Endometrium (tissue), 2 donors: ENCODE data around the gene SSPN.

Experiments
- FAIRE-seq: peaks from 2 replicates; lab custom pipeline; 2012; peaks lifted over from hg19 to GRCh38; lab: Jason Lieb, UNC
- donor health status: control.
- donor health status: control.

Gene SSPN

GRCh38 chr12:26287671-26288381, 92.5 kb downstream of the SSPN start:
- no peak for FAIRE-seq

DNA sequence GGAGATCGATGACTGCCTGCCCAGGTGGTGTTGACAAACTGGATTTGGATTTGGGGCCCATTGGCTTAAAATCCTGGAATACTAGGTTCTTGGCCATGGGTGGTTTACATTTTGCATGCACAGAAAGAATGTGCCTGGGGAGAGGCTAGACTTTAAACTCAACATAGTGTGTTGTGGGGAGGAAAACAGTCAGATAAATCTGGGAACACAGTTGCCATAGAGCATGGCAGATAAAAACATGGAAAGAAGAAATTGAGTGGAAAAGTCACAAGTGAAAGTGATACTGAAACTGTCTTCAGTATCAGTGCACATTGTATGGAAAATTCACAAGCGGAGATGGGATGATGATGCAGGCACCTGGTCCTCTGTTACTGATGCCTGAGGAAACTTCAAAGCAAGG, 95.2 kb downstream of the SSPN start:
- no peak for FAIRE-seq

DNA sequence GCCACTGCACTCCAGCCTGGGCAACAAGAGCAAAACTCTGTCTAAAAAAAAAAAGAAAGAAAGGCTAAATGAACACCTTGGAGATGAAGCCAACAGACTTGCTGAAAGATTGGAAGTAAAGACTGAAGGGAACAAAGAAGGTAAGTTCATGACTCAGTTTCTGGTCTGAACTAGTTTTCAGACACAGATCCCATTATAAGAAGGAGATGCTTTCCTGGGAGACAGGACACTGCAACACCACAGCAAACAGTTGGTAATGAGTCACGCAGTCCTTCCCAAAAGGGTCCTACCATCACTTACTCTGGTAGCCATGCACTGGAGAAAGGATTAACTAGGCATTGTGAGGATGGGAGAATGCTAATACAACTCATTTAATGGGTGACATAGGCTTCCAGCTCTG, 97.2 kb downstream of the SSPN start:
- FAIRE-seq = no peak

GRCh38 chr12:26293612-26294011, 98.2 kb downstream of the SSPN start:
- no peak for FAIRE-seq

- no peak for FAIRE-seq
Observed at GRCh38 chr12:26295001-26295400, 99.6 kb downstream of the SSPN start.

DNA sequence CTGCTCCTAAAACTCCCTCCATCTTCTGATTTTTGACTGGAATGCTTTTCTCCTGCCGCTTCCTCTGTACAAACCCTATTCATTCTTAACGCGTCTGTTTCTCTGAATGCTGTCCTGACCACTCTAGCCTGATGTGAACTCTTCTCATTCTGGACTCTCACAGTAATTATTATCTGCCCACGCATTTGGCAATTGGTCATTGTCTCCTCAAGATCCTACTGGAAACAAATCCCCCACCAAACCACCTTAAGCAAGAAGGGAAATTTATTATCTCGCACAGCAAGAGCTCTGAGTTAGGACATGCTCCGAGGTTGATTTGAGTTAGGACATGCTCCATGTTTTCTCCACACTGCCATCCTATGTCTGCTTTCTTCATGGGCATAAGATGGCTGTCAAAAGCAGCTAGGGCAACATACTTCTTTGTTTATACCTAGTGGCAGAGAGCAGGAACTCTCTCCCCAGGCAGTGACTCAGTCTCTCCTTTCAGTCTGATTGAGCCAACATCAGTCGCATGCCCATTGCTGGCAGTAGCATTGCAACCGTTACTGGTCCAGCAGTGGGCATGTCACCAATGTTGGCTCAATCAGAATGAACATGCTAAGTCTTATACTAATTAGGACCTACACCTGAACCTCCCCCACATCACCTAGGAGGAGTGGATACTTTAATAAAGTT, 102.2 kb downstream of the SSPN start:
- no peak for FAIRE-seq

- no peak for FAIRE-seq
Observed at GRCh38 chr12:26298785-26299621, 103.6 kb downstream of the SSPN start.

DNA sequence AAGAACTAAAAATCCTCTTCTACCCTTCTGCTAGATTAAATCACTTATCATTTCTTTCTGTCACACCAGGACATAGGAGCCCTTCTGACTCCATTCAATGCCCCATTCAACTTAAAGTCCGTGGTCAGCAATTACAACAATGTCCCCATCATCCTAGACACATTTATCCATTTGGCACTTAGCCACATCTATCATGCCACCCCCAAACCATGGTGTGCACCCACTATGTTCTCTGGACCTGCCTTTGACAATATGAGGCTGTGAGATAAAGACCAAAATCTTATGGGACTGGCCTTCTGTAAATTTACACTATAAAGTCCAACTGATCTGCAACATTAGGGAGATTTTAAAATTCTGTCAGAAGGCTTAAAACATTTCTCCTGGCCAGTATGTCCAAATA, 104.4 kb downstream of the SSPN start:
- no peak for FAIRE-seq
